Keratinocyte (primary cell): ENCODE measurements around the gene FRYL. TPM values are rescaled to one million over a fixed set of nuclear protein-coding genes. Genes with fewer than 3 reads are reported as not detected.

Experiments
- DNase-seq: peaks from one replicate; pipeline ENCODE4 v3.0.0-alpha.2; 2011; ENCODE audit warnings: low read depth, missing footprints, low spot score
- FAIRE-seq: peaks from 2 replicates; lab custom pipeline; 2011; peaks lifted over from hg19 to GRCh38; lab: Jason Lieb, UNC
- H2AFZ ChIP-seq: 2 replicates; pipeline ENCODE4 v1.6.0; 2012; ENCODE audit warnings: low read length, control low read depth, inconsistent platforms; ENCODE audit not compliant: control insufficient read depth
- H3K27ac ChIP-seq: 2 replicates; pipeline ENCODE4 v1.5.1; 2011; ENCODE audit warnings: low read length; ENCODE audit not compliant: control insufficient read depth, insufficient read depth
- H3K27me3 ChIP-seq: 3 replicates; pipeline ENCODE4 v1.6.0; 2011; ENCODE audit warnings: low read length; ENCODE audit not compliant: control insufficient read depth, insufficient read depth; ENCODE audit errors: extremely low read depth
- H3K36me3 ChIP-seq, 2 experiments: 2 replicates in 1 of 2; 3 replicates in 1 of 2; pipeline ENCODE4 v1.5.1; 2011; ENCODE audit warnings: low read length in 2 of 2, mild to moderate bottlenecking in 1 of 2; ENCODE audit not compliant: control insufficient read depth in 2 of 2, insufficient read depth in 2 of 2; ENCODE audit errors: extremely low read depth in 1 of 2
- H3K4me1 ChIP-seq: 3 replicates; pipeline ENCODE4 v1.5.1; 2011; ENCODE audit warnings: low read length; ENCODE audit not compliant: control insufficient read depth, insufficient read depth; ENCODE audit errors: extremely low read depth
- H3K4me2 ChIP-seq: 3 replicates; pipeline ENCODE4 v1.6.0; 2011; ENCODE audit warnings: low read depth, low read length; ENCODE audit not compliant: control insufficient read depth, insufficient read depth; ENCODE audit errors: extremely low read depth
- H3K4me3 ChIP-seq, 3 experiments: fragments of 200-600 bp in 1 of 3; sonication (generic) in 1 of 3; 2 replicates in 2 of 3; 3 replicates in 1 of 3; pipeline ENCODE4 v1.5.1; 2011 to 2016; ENCODE audit warnings: low read length in 3 of 3, mild to moderate bottlenecking in 3 of 3, control low read depth in 2 of 3, inconsistent platforms in 1 of 3, low read depth in 1 of 3, mixed read lengths in 1 of 3, mixed run types in 1 of 3, moderate library complexity in 1 of 3; ENCODE audit not compliant: control insufficient read depth in 2 of 3, insufficient read depth in 2 of 3; ENCODE audit errors: extremely low read depth in 1 of 3
- H3K79me2 ChIP-seq: 2 replicates; pipeline ENCODE4 v1.6.0; 2012; ENCODE audit warnings: low read length; ENCODE audit not compliant: control insufficient read depth, insufficient read depth
- H3K9ac ChIP-seq: 3 replicates; pipeline ENCODE4 v1.6.0; 2011; ENCODE audit warnings: low read length; ENCODE audit not compliant: control insufficient read depth, insufficient read depth; ENCODE audit errors: extremely low read depth
- H3K9me1 ChIP-seq: 3 replicates; pipeline ENCODE4 v1.6.0; 2011; ENCODE audit warnings: low read length; ENCODE audit not compliant: control insufficient read depth, insufficient read depth; ENCODE audit errors: extremely low read depth
- H3K9me3 ChIP-seq: 2 replicates; pipeline ENCODE4 v1.5.1; 2012; ENCODE audit warnings: low read depth, low read length; ENCODE audit not compliant: control insufficient read depth
- H4K20me1 ChIP-seq: 3 replicates; pipeline ENCODE4 v1.6.0; 2011; ENCODE audit warnings: low read length; ENCODE audit not compliant: control insufficient read depth, insufficient read depth; ENCODE audit errors: extremely low read depth
- CTCF ChIP-seq, 3 experiments: IDR thresholded peaks in 1 of 3; conservative IDR thresholded peaks in 1 of 3; optimal IDR thresholded peaks in 1 of 3; 2 replicates in 2 of 3; 3 replicates in 1 of 3; pipeline versions ENCODE3 to v1.5.1; 2011; ENCODE audit warnings: low read length in 3 of 3, mild to moderate bottlenecking in 3 of 3, moderate library complexity in 2 of 3, control low read depth in 1 of 3, inconsistent platforms in 1 of 3; ENCODE audit not compliant: insufficient read depth in 2 of 3; ENCODE audit errors: extremely low read depth in 1 of 3
- EZH2 ChIP-seq: IDR thresholded peaks from one replicate; pipeline ENCODE4 v1.6.1; 2012; ENCODE audit warnings: inconsistent platforms, mild to moderate bottlenecking, low read length, moderate library complexity
- dilution Hi-C: fragments of 300-500 bp; cut with MboI; formaldehyde crosslinking; loops from one replicate; pipeline ENCODE4 v1.7.0; 2020; ENCODE audit warnings: low sequenced_read_pairs; ENCODE audit not compliant: extremely low pct_ligation_motif_present
- polyA plus RNA-seq, 5 experiments: library from polyadenylated mRNA; depleted of rRNA in 3 of 5; stranded (reverse) in 3 of 5; stranded (forward) in 1 of 5; unstranded in 1 of 5; fragments of >200 nt; gene quantifications; 1 replicate in 1 of 5; 2 replicates in 3 of 5; 3 replicates in 1 of 5; pipeline versions ENCODE4 v1.2.1 to v1.2.3, GENCODE V29; 2011 to 2012; ENCODE audit warnings: missing spikeins in 2 of 5, low read depth in 1 of 5, low replicate concordance in 1 of 5

The FRYL gene
- polyA plus RNA-seq, 1 donor (not counting 4 experiments of a cell fraction or from before 2014, with no cell fraction given), result 40.4 TPM

- H3K9me3 ChIP-seq, result no peaks in the 10 kb centered on the region
- H3K79me2 ChIP-seq, result peaks cover 47% of the 10 kb centered on the region
- peaks cover 11% of the 10 kb centered on the region for H3K4me1 ChIP-seq
- no peaks in the 10 kb centered on the region for H3K36me3 ChIP-seq
- H3K4me3 ChIP-seq, result no peak overlapping the region
- H3K27ac ChIP-seq, result no peak overlapping the region
- H3K9me1 ChIP-seq, result no peaks in the 10 kb centered on the region
- no peak for TF ChIP-seq EZH2
- TF ChIP-seq CTCF (optimal IDR thresholded peaks at IDR 0.05 in 1 of 3, IDR thresholded peaks at IDR 0.05 in 1 of 3, conservative IDR thresholded peaks at IDR 0.05 in 1 of 3; ENCODE audit: extremely low read depth in 1 of 3, insufficient read depth in 2 of 3, low read length in 3 of 3), result no peak
- DNase-seq (no peak), FAIRE-seq (no peak)
- no peaks in the 10 kb centered on the region for H3K27me3 ChIP-seq
- dilution Hi-C loops, result no loop called here
- no peaks in the 10 kb centered on the region for H4K20me1 ChIP-seq
- no peak overlapping the region for H3K4me2 ChIP-seq
- no peak overlapping the region for H3K9ac ChIP-seq
- no peak overlapping the region for H2AFZ ChIP-seq
Observed at GRCh38 chr4:48640699-48641098, 139.4 kb downstream of the FRYL start.

- H3K4me1 ChIP-seq, result peaks cover 14% of the 10 kb centered on the region
- FAIRE-seq, result no peak
Observed at GRCh38 chr4:48640225-48640624, 139.9 kb downstream of the FRYL start.

More at GRCh38 chr4:48640225-48640624, 139.9 kb downstream of the FRYL start:
- no peaks in the 10 kb centered on the region for H3K27me3 ChIP-seq
- no peak for DNase-seq
- no peak overlapping the region for H3K27ac ChIP-seq
- peaks cover 3% of the 10 kb centered on the region for H4K20me1 ChIP-seq
- no peaks in the 10 kb centered on the region for H3K36me3 ChIP-seq
- H3K4me2 ChIP-seq, result no peak overlapping the region
- no peaks in the 10 kb centered on the region for H3K9me1 ChIP-seq
- dilution Hi-C loops, result no loop called here
- H3K4me3 ChIP-seq, result no peak overlapping the region
- no peak overlapping the region for H2AFZ ChIP-seq
- TF ChIP-seq CTCF (optimal IDR thresholded peaks at IDR 0.05 in 1 of 3, IDR thresholded peaks at IDR 0.05 in 1 of 3, conservative IDR thresholded peaks at IDR 0.05 in 1 of 3; ENCODE audit: extremely low read depth in 1 of 3, insufficient read depth in 2 of 3, low read length in 3 of 3), result no peak
- no peak for TF ChIP-seq EZH2
- H3K9me3 ChIP-seq, result no peaks in the 10 kb centered on the region
- peaks cover 47% of the 10 kb centered on the region for H3K79me2 ChIP-seq
- no peak overlapping the region for H3K9ac ChIP-seq
